SU-DHL-6 (cell line): ENCODE data around the gene PLEKHA5.

Source experiments
- H2AFZ ChIP-seq: fragments of 200-600 bp; sonication (generic); 2 replicates; pipeline ENCODE4 v1.6.1; 2014; ENCODE audit warnings: low read depth, mild to moderate bottlenecking, moderate library complexity, mixed read lengths, antibody characterized with exemption, low read length; ENCODE audit not compliant: severe bottlenecking
- H3F3A ChIP-seq: fragments of 200-600 bp; shearing (Covaris generic); 2 replicates; pipeline ENCODE4 v1.6.0; 2016; ENCODE audit warnings: antibody characterized with exemption, mild to moderate bottlenecking; ENCODE audit not compliant: insufficient read depth
- H3K27ac ChIP-seq: fragments of 200-600 bp; sonication (generic); 2 replicates; pipeline ENCODE4 v1.5.1; 2016; ENCODE audit warnings: low read depth, mild to moderate bottlenecking, low read length, moderate library complexity, mixed read lengths
- H3K27me3 ChIP-seq: fragments of 200-600 bp; sonication (generic), shearing (Covaris generic); 2 replicates; pipeline ENCODE4 v1.6.0; 2014; ENCODE audit warnings: mild to moderate bottlenecking, low read length
- H3K36me3 ChIP-seq: fragments of 200-600 bp; sonication (generic); 2 replicates; pipeline ENCODE4 v1.6.1; 2014; ENCODE audit warnings: mild to moderate bottlenecking, low read length, mixed read lengths
- H3K4me2 ChIP-seq: fragments of 300-600, 200-600 bp; shearing (Covaris generic), sonication (generic); 2 replicates; pipeline ENCODE4 v1.6.0; 2014; ENCODE audit warnings: low read length, low read depth, mild to moderate bottlenecking; ENCODE audit not compliant: poor library complexity, severe bottlenecking
- H3K4me3 ChIP-seq: fragments of 200-600 bp; sonication (generic); 2 replicates; pipeline ENCODE4 v1.5.1; 2014; ENCODE audit warnings: antibody characterized with exemption, low read length, mild to moderate bottlenecking, mixed read lengths; ENCODE audit not compliant: insufficient read depth, poor library complexity, severe bottlenecking
- H3K79me2 ChIP-seq: fragments of 200-600 bp; sonication (generic); 2 replicates; pipeline ENCODE4 v1.6.1; 2014; ENCODE audit warnings: mild to moderate bottlenecking, low read length, moderate library complexity; ENCODE audit not compliant: insufficient read depth
- H3K9ac ChIP-seq: fragments of 200-600 bp; sonication (generic); 2 replicates; pipeline ENCODE4 v1.7.0; 2014; ENCODE audit warnings: mild to moderate bottlenecking, low read length
- H3K9me2 ChIP-seq: fragments of 200-600 bp; sonication (generic); replicated peaks from 2 replicates; pipeline ENCODE4 v1.6.1; 2014; ENCODE audit warnings: low read length; ENCODE audit not compliant: insufficient read depth
- H3K9me3 ChIP-seq: fragments of 200-600 bp; sonication (generic); 2 replicates; pipeline ENCODE4 v1.6.1; 2014; ENCODE audit warnings: low read length, mixed read lengths; ENCODE audit not compliant: insufficient read depth
- H4K20me1 ChIP-seq: fragments of 200-600 bp; sonication (generic); 2 replicates; pipeline ENCODE4 v1.6.1; 2014; ENCODE audit warnings: low read depth, mild to moderate bottlenecking, antibody characterized with exemption, low read length, moderate library complexity, mixed read lengths
- CTCF ChIP-seq: fragments of 200-600 bp; sonication (generic); IDR thresholded peaks from one replicate; pipeline ENCODE4 v1.5.1; 2017; ENCODE audit warnings: antibody characterized with exemption, mild to moderate bottlenecking, low read length, moderate library complexity; ENCODE audit not compliant: insufficient read depth, poor library complexity, severe bottlenecking
- EZH2phosphoT487 ChIP-seq: fragments of 200-600 bp; sonication (generic), shearing (Covaris generic); conservative IDR thresholded peaks from 2 replicates; pipeline ENCODE4 v1.6.1; 2018; ENCODE audit warnings: mild to moderate bottlenecking, antibody characterized with exemption, low read length, moderate library complexity, mixed read lengths

PLEKHA5 gene

GRCh38 chr12:19129486-19130223 lies at the start of gene PLEKHA5:
PLEKHA5 (plus strand) TSS chr12:19129733; CDS start chr12:19129800, 67 bp downstream.
- no peak within 1 kb of the TSS for H3K4me3 ChIP-seq
- no peak within 1 kb of the TSS for H3K9ac ChIP-seq
- no peaks in the 10 kb centered on the region for H3K79me2 ChIP-seq
- no peak within 1 kb of the TSS for H2AFZ ChIP-seq
- no peaks in the 10 kb centered on the region for H3K9me3 ChIP-seq
- no peaks in the 10 kb centered on the region for H3F3A ChIP-seq
- no peak within 1 kb of the TSS for H3K27ac ChIP-seq
- H3K36me3 ChIP-seq = no peaks in the 10 kb centered on the region
- no peaks in the 10 kb centered on the region for H3K9me2 ChIP-seq
- no peak for TF ChIP-seq EZH2phosphoT487
- no peak for TF ChIP-seq CTCF
- no peaks in the 10 kb centered on the region for H3K27me3 ChIP-seq
- no peak within 1 kb of the TSS for H3K4me2 ChIP-seq
- no peaks in the 10 kb centered on the region for H4K20me1 ChIP-seq

GRCh38 chr12:19080918-19081317 lies 48.6 kb upstream of the PLEKHA5 start:
- TF ChIP-seq CTCF = no peak
- no peak for TF ChIP-seq EZH2phosphoT487
- H3K27ac ChIP-seq = no peak overlapping the region
- no peaks in the 10 kb centered on the region for H3K9me3 ChIP-seq
- H3K4me2 ChIP-seq = no peak overlapping the region
- H2AFZ ChIP-seq = no peak overlapping the region
- no peaks in the 10 kb centered on the region for H3K79me2 ChIP-seq
- no peak overlapping the region for H3K9ac ChIP-seq
- H3K27me3 ChIP-seq = no peaks in the 10 kb centered on the region
- no peaks in the 10 kb centered on the region for H4K20me1 ChIP-seq
- H3K36me3 ChIP-seq = no peaks in the 10 kb centered on the region
- no peak overlapping the region for H3K4me3 ChIP-seq
- no peaks in the 10 kb centered on the region for H3F3A ChIP-seq
- H3K9me2 ChIP-seq = no peaks in the 10 kb centered on the region

GRCh38 chr12:19082365-19082911 lies 47.1 kb upstream of the PLEKHA5 start:
- H3K4me2 ChIP-seq = no peak overlapping the region
- no peaks in the 10 kb centered on the region for H3F3A ChIP-seq
- no peak for TF ChIP-seq CTCF
- TF ChIP-seq EZH2phosphoT487 = no peak

More at GRCh38 chr12:19082365-19082911, 47.1 kb upstream of the PLEKHA5 start:
- no peaks in the 10 kb centered on the region for H3K9me3 ChIP-seq
- H4K20me1 ChIP-seq = no peaks in the 10 kb centered on the region
- H3K9ac ChIP-seq = no peak overlapping the region
- no peak overlapping the region for H2AFZ ChIP-seq
- no peaks in the 10 kb centered on the region for H3K9me2 ChIP-seq
- H3K27me3 ChIP-seq = no peaks in the 10 kb centered on the region
- H3K27ac ChIP-seq = no peak overlapping the region
- H3K4me3 ChIP-seq = no peak overlapping the region
- no peaks in the 10 kb centered on the region for H3K36me3 ChIP-seq
- H3K79me2 ChIP-seq = no peaks in the 10 kb centered on the region
